HEK293 (cell line): ENCODE data around the gene JOSD2.

ENCODE experiments used
- CTCF ChIA-PET: fragments of 350-600 bp; formaldehyde crosslinking; extraction: SDS; loops from one replicate; lab custom pipeline; 2021; ENCODE audit warnings: antibody characterized with exemption; lab: Yijun Ruan, JAX
- POLR2A ChIA-PET: fragments of 300-600 bp; formaldehyde crosslinking; extraction: SDS; loops from one replicate; lab custom pipeline; 2020; ENCODE audit warnings: antibody characterized with exemption, inconsistent platforms; lab: Yijun Ruan, JAX
- H3K27ac ChIP-seq: fragments of 200-500 bp; sonication (Bioruptor generic); 2 replicates; pipeline ENCODE4 v1.5.1; 2014; ENCODE audit warnings: low read depth, low read length, control low read depth, inconsistent platforms; ENCODE audit errors: extremely low read depth
- H3K36me3 ChIP-seq, 2 experiments: fragments of 200-500 bp in 1 of 2; sonication (Bioruptor generic) in 1 of 2; 1 replicate in 1 of 2; 2 replicates in 1 of 2; pipeline ENCODE4 v1.5.1; 2014 to 2017; ENCODE audit warnings: inconsistent platforms in 2 of 2, low read length in 2 of 2; ENCODE audit not compliant: control insufficient read depth in 2 of 2, insufficient read depth in 1 of 2
- H3K4me1 ChIP-seq: fragments of 200-500 bp; sonication (Bioruptor generic); 2 replicates; pipeline ENCODE4 v1.5.1; 2014; ENCODE audit warnings: mild to moderate bottlenecking, low read length, inconsistent platforms; ENCODE audit not compliant: control insufficient read depth, insufficient read depth
- H3K4me3 ChIP-seq: 2 replicates; pipeline ENCODE4 v1.5.1; 2011; ENCODE audit warnings: low read depth, mild to moderate bottlenecking, control low read depth, low read length, moderate library complexity
- H3K9me3 ChIP-seq: fragments of 200-500 bp; sonication (Bioruptor generic); 2 replicates; pipeline ENCODE4 v1.5.1; 2014; ENCODE audit warnings: low read depth, low read length, inconsistent platforms; ENCODE audit not compliant: control insufficient read depth, insufficient read depth
- CTCF ChIP-seq: fragments of 450-650 bp; formaldehyde crosslinking; IDR thresholded peaks from 2 replicates; pipeline ENCODE4 v1.5.1; 2016; ENCODE audit warnings: missing biosample characterization, missing genetic modification characterization
- GLIS1 ChIP-seq: fragments of 450-650 bp; formaldehyde crosslinking; IDR thresholded peaks from 2 replicates; pipeline ENCODE4 v1.5.1; 2016; ENCODE audit warnings: missing biosample characterization, missing genetic modification characterization
- SCRT2 ChIP-seq: fragments of 450-650 bp; formaldehyde crosslinking; IDR thresholded peaks from 2 replicates; pipeline ENCODE4 v1.5.1; 2016; ENCODE audit warnings: missing biosample characterization, missing genetic modification characterization
- SETDB1 ChIP-seq: IDR thresholded peaks from one replicate; pipeline ENCODE4 v1.6.1; 2017; ENCODE audit warnings: mild to moderate bottlenecking, low read length, moderate library complexity, mixed read lengths; ENCODE audit not compliant: insufficient read length
- YY2 ChIP-seq: fragments of 450-650 bp; formaldehyde crosslinking; IDR thresholded peaks from 2 replicates; pipeline ENCODE4 v1.5.1; 2016; ENCODE audit warnings: missing biosample characterization, missing genetic modification characterization
- ZBTB48 ChIP-seq: fragments of 450-650 bp; formaldehyde crosslinking; IDR thresholded peaks from 2 replicates; pipeline ENCODE4 v1.5.1; 2016; ENCODE audit warnings: missing biosample characterization, missing genetic modification characterization
- ZNF114 ChIP-seq: fragments of 450-650 bp; formaldehyde crosslinking; IDR thresholded peaks from 2 replicates; pipeline ENCODE4 v1.5.0; 2017; ENCODE audit warnings: missing biosample characterization, missing genetic modification characterization
- ZNF140 ChIP-seq: fragments of 450-650 bp; formaldehyde crosslinking; IDR thresholded peaks from 2 replicates; pipeline ENCODE4 v1.5.1; 2016; ENCODE audit warnings: missing biosample characterization, missing genetic modification characterization
- ZNF174 ChIP-seq: fragments of 450-650 bp; formaldehyde crosslinking; IDR thresholded peaks from 2 replicates; pipeline ENCODE4 v1.5.0; 2017; ENCODE audit warnings: missing biosample characterization, mild to moderate bottlenecking, missing genetic modification characterization
- ZNF19 ChIP-seq: fragments of 450-650 bp; formaldehyde crosslinking; IDR thresholded peaks from 2 replicates; pipeline ENCODE4; 2016; ENCODE audit warnings: missing biosample characterization, missing genetic modification characterization, low read depth
- ZNF211 ChIP-seq: fragments of 450-650 bp; formaldehyde crosslinking; IDR thresholded peaks from 2 replicates; pipeline ENCODE4 v1.5.1; 2016; ENCODE audit warnings: low read depth, missing biosample characterization, missing genetic modification characterization
- ZNF239 ChIP-seq: fragments of 450-650 bp; formaldehyde crosslinking; IDR thresholded peaks from 2 replicates; pipeline ENCODE4 v1.5.1; 2016; ENCODE audit warnings: missing biosample characterization, missing genetic modification characterization
- ZNF302 ChIP-seq: fragments of 450-650 bp; formaldehyde crosslinking; IDR thresholded peaks from 2 replicates; pipeline ENCODE4 v1.5.1; 2016; ENCODE audit warnings: missing biosample characterization, missing genetic modification characterization, low read depth
- ZNF311 ChIP-seq: fragments of 450-650 bp; formaldehyde crosslinking; IDR thresholded peaks from 2 replicates; pipeline ENCODE4 v1.5.1; 2017; ENCODE audit warnings: missing biosample characterization, missing genetic modification characterization, borderline replicate concordance
- ZNF404 ChIP-seq: fragments of 450-650 bp; formaldehyde crosslinking; IDR thresholded peaks from 2 replicates; pipeline ENCODE4 v1.5.1; 2017; ENCODE audit warnings: missing biosample characterization, missing genetic modification characterization
- ZNF423 ChIP-seq: fragments of 450-650 bp; formaldehyde crosslinking; IDR thresholded peaks from 2 replicates; pipeline ENCODE4 v1.5.1; 2016; ENCODE audit warnings: missing biosample characterization, missing genetic modification characterization
- ZNF426 ChIP-seq: fragments of 450-650 bp; formaldehyde crosslinking; IDR thresholded peaks from 2 replicates; pipeline ENCODE4 v1.5.1; 2017; ENCODE audit warnings: missing biosample characterization, missing genetic modification characterization, mild to moderate bottlenecking, inconsistent platforms, moderate library complexity
- ZNF513 ChIP-seq: fragments of 450-650 bp; IDR thresholded peaks from 2 replicates; pipeline ENCODE4 v1.5.1; 2018; ENCODE audit warnings: missing biosample characterization, missing genetic modification characterization
- ZNF529 ChIP-seq: fragments of 450-650 bp; formaldehyde crosslinking; IDR thresholded peaks from 2 replicates; pipeline ENCODE4 v1.5.1; 2017; ENCODE audit warnings: missing genetic modification characterization, missing biosample characterization; ENCODE audit not compliant: insufficient replicate concordance
- ZNF548 ChIP-seq: fragments of 450-650 bp; formaldehyde crosslinking; IDR thresholded peaks from 2 replicates; pipeline ENCODE4 v1.5.1; 2016; ENCODE audit warnings: missing biosample characterization, missing genetic modification characterization
- ZNF585B ChIP-seq: fragments of 450-650 bp; formaldehyde crosslinking; IDR thresholded peaks from 2 replicates; pipeline ENCODE4 v1.5.1; 2016; ENCODE audit warnings: missing biosample characterization, missing genetic modification characterization
- ZNF623 ChIP-seq: fragments of 450-650 bp; formaldehyde crosslinking; IDR thresholded peaks from 2 replicates; pipeline ENCODE4 v1.5.1; 2016; ENCODE audit warnings: missing biosample characterization, missing genetic modification characterization
- ZNF658 ChIP-seq: fragments of 450-650 bp; formaldehyde crosslinking; IDR thresholded peaks from 2 replicates; pipeline ENCODE4; 2016; ENCODE audit warnings: missing biosample characterization, missing genetic modification characterization
- ZNF777 ChIP-seq: fragments of 450-650 bp; formaldehyde crosslinking; IDR thresholded peaks from 2 replicates; pipeline ENCODE4 v1.5.1; 2017; ENCODE audit warnings: missing biosample characterization, missing genetic modification characterization, borderline replicate concordance
- ZSCAN18 ChIP-seq: fragments of 450-650 bp; formaldehyde crosslinking; IDR thresholded peaks from 2 replicates; pipeline ENCODE4 v1.5.1; 2016; ENCODE audit warnings: missing biosample characterization, missing genetic modification characterization

Gene JOSD2

DNA sequence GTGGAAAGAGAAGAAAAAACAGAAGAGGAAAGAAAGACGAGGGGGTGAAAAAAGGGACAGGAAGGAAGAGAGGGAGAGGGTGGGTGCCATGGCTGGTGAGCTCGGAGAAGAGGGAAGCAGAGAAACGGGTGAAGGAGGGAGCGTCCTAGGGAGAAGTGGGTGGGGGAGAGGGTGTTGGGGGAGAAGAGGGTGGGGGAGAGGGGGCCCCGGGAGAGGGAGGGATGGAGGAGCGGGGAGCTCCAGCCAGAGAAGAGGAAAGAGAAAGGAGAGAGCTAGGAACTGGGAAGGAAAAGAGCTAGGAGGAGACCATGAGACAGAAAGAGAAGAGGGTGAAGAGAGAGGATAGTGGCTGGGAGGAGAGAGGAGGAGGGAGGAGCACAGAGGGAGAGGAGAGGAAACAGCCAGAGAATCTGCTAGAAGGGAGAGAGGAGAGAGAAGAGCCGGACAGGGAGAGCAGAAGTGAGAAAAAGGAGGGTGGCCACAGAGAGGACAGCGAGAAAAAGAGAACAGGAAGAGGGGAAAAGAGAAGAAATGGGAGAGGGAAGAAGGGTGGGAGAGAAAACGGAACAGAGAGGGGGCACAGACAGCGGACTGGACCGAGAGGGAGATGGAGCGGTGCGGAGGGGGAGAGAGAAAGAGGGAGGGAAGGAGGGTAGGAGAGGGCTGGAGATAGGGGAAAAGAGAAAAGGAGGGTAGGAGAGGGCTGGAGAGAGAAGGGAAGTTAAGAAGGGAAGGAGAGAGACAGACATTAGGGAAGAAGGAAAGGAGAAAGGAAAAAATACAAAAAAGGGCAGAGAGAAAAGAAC lies 22.4 kb downstream of the JOSD2 start (continued):
- no peak for TF ChIP-seq GLIS1
- TF ChIP-seq ZNF311 (tag by site-specific recombination): no peak
- no peak for TF ChIP-seq ZNF211 (tag by site-specific recombination)
- no peak for TF ChIP-seq ZSCAN18
- TF ChIP-seq ZNF174 (tag by site-specific recombination): no peak
- no peak for TF ChIP-seq ZNF423
- no peak for TF ChIP-seq ZNF426 (tag by site-specific recombination)
- TF ChIP-seq, all 188 proteins: peak for 5

GRCh38 chr19:50486823-50487515 lies 24.0 kb downstream of the JOSD2 start:
- ChIA-PET POLR2A (no interaction called here), CTCF (interaction anchor here (0.6 to 1.2 kb wide), 7 partner anchors 8 to 168 kb away, joined by 3 to 8 read pairs (median 3); no protein-coding TSS in a partner anchor)
- no peaks in the 10 kb centered on the region for H3K9me3 ChIP-seq
- no peak overlapping the region for H3K27ac ChIP-seq
- H3K4me3 ChIP-seq: no peak overlapping the region
- TF ChIP-seq CTCF (tag by site-specific recombination) (peak; percentile 47; the same call in 1 of the 2 replicates), SETDB1 (peak; percentile 92), ZNF548 (tag by site-specific recombination) (no peak), SCRT2 (tag by site-specific recombination) (0 out of 2 replicates have a peak, but pooled peaks have one; percentile 24), ZNF140 (tag by site-specific recombination) (0 out of 2 replicates have a peak, but pooled peaks have one; percentile 11)
- TF ChIP-seq, all 188 proteins: peak for 4
- Histone ChIP-seq H3K36me3 (peaks cover 6 to 45% of the 10 kb centered on the region in 2 experiments; a peak in 2 of 3 replicates), H3K4me1 (no peaks in the 10 kb centered on the region)

GRCh38 chr19:50485284-50485955 lies 25.6 kb downstream of the JOSD2 start:
- Histone ChIP-seq H3K4me1 (no peaks in the 10 kb centered on the region), H3K4me3 (no peak overlapping the region), H3K9me3 (no peaks in the 10 kb centered on the region), H3K27ac (no peak overlapping the region), H3K36me3 (peaks cover 11 to 59% of the 10 kb centered on the region in 2 experiments; a peak in 2 of 3 replicates)
- ChIA-PET POLR2A (interaction anchor here (0.5 to 0.6 kb wide), 2 partner anchors 53 to 343 kb away, joined by 3 read pairs; no protein-coding TSS in a partner anchor), CTCF (interaction anchor here (1.2 kb wide), 1 partner anchor 70 kb away, joined by 3 read pairs; no protein-coding TSS in a partner anchor)
- TF ChIP-seq ZNF623: no peak
- no peak for TF ChIP-seq ZNF19
- no peak for TF ChIP-seq ZNF302 (tag by site-specific recombination)
- no peak for TF ChIP-seq ZNF658 (tag by site-specific recombination)
- TF ChIP-seq ZNF777 (tag by site-specific recombination): no peak
- TF ChIP-seq ZSCAN18: no peak
- TF ChIP-seq ZNF114 (tag by site-specific recombination): no peak
- no peak for TF ChIP-seq ZNF404 (tag by site-specific recombination)
- no peak for TF ChIP-seq ZNF513 (tag by site-specific recombination)
- no peak for TF ChIP-seq ZNF585B (tag by site-specific recombination)
- TF ChIP-seq ZBTB48 (tag by site-specific recombination): no peak
- TF ChIP-seq ZNF529 (tag by site-specific recombination): no peak
- TF ChIP-seq ZNF239: no peak
- no peak for TF ChIP-seq YY2 (tag by site-specific recombination)
